Liver (tissue), 9 donors: ENCODE data around the gene SCUBE1. TPM values are rescaled to one million over a fixed set of nuclear protein-coding genes. Genes with fewer than 3 reads are reported as not detected.

ENCODE experiments used
- DNase-seq: peaks from one replicate; pipeline ENCODE4 v3.0.0-alpha.2; 2017; ENCODE audit warnings: low spot score
- H3K27ac ChIP-seq, 2 donors: one replicate each; pipeline ENCODE4 v1.7.0; 2013; ENCODE audit warnings: inconsistent platforms in 2 of 2, low read length in 2 of 2, control low read depth in 1 of 2, low read depth in 1 of 2, mild to moderate bottlenecking in 1 of 2
- H3K27me3 ChIP-seq, 4 donors: one replicate each; pipeline versions ENCODE4 v1.6.1 to v1.7.0; 2013; ENCODE audit warnings: low read length in 3 of 4, inconsistent platforms in 1 of 4, mild to moderate bottlenecking in 1 of 4, moderate library complexity in 1 of 4; ENCODE audit not compliant: control insufficient read depth in 4 of 4, insufficient read depth in 4 of 4
- H3K36me3 ChIP-seq, 4 donors: one replicate each; pipeline versions ENCODE4 v1.6.1 to v1.7.0; 2013; ENCODE audit warnings: low read length in 3 of 4, mild to moderate bottlenecking in 3 of 4, low read depth in 1 of 4, moderate library complexity in 1 of 4; ENCODE audit not compliant: control insufficient read depth in 4 of 4, insufficient read depth in 3 of 4
- H3K4me1 ChIP-seq, 4 donors: one replicate each; pipeline versions ENCODE4 v1.6.1 to v1.7.0; 2013; ENCODE audit warnings: low read length in 3 of 4, mild to moderate bottlenecking in 3 of 4, moderate library complexity in 1 of 4; ENCODE audit not compliant: control insufficient read depth in 4 of 4, insufficient read depth in 4 of 4
- H3K4me3 ChIP-seq, 3 donors: one replicate each; pipeline versions ENCODE4 v1.6.1 to v1.7.0; 2013; ENCODE audit warnings: low read length in 3 of 3, control low read depth in 1 of 3, low read depth in 1 of 3, mild to moderate bottlenecking in 1 of 3
- H3K9ac ChIP-seq, 2 donors: one replicate each; pipeline ENCODE4 v1.7.0; 2013; ENCODE audit warnings: low read length in 2 of 2, mild to moderate bottlenecking in 2 of 2, moderate library complexity in 2 of 2, control low read depth in 1 of 2, low read depth in 1 of 2
- H3K9me3 ChIP-seq, 4 donors: one replicate each; pipeline versions ENCODE4 v1.6.1 to v1.7.0; 2013; ENCODE audit warnings: low read length in 3 of 4; ENCODE audit not compliant: control insufficient read depth in 4 of 4
- FOXA1 ChIP-seq: IDR thresholded peaks from 2 replicates; pipeline ENCODE4 v1.6.1; 2016; ENCODE audit warnings: antibody characterized with exemption
- FOXA2 ChIP-seq: IDR thresholded peaks from 2 replicates; pipeline ENCODE4 v1.6.1; 2016; ENCODE audit warnings: antibody characterized with exemption
- HNF4A ChIP-seq, 2 donors: conservative IDR thresholded peaks; 2 replicates each; pipeline ENCODE4 v1.6.1; 2016; ENCODE audit warnings: antibody characterized with exemption in 2 of 2, mild to moderate bottlenecking in 2 of 2
- HNF4G ChIP-seq: IDR thresholded peaks from 2 replicates; pipeline ENCODE4 v1.6.1; 2016; ENCODE audit warnings: antibody characterized with exemption
- RAD21 ChIP-seq, 2 donors: IDR thresholded peaks; 2 replicates each; pipeline ENCODE4 v1.6.1; 2016; ENCODE audit warnings: antibody characterized with exemption in 2 of 2, mild to moderate bottlenecking in 2 of 2
- TAF1 ChIP-seq: conservative IDR thresholded peaks from 2 replicates; pipeline ENCODE4 v1.6.1; 2016; ENCODE audit warnings: antibody characterized with exemption, mild to moderate bottlenecking
- YY1 ChIP-seq: IDR thresholded peaks from 2 replicates; pipeline ENCODE4 v1.6.1; 2016; ENCODE audit warnings: antibody characterized with exemption, mild to moderate bottlenecking
- WGBS: extraction: QIAGEN DNeasy Blood & Tissue Kit; methylation state at CpG from one replicate; pipeline ENCODE4 v1.1.7; 2013; 5-methylcytosine and 5-hydroxymethylcytosine counted together
- polyA plus RNA-seq, 2 donors: library from polyadenylated mRNA; stranded (reverse) in 1 of 2; unstranded in 1 of 2; fragments of 200-250 nt in 1 of 2; fragments of >200 nt in 1 of 2; fragmentation: Nextera tagmentation in 1 of 2; extraction: Ambion mirVana in 1 of 2; gene quantifications; one replicate each; pipeline versions ENCODE4 v1.2.1 to v1.2.3, GENCODE V29; 2013 to 2015
- total RNA-seq, 2 donors: library from RNA; depleted of rRNA; stranded (reverse); fragments of >200 nt; gene quantifications; one replicate each; pipeline ENCODE4 v1.2.3, GENCODE V29; 2014
- TF ChIP-seq, protein P1 (sequence below): IDR thresholded peaks from 2 replicates; pipeline ENCODE4 v1.6.1; 2016; ENCODE audit warnings: antibody characterized with exemption
- TF ChIP-seq, protein P2 (sequence below): IDR thresholded peaks from 2 replicates; pipeline ENCODE4 v1.6.1; 2016; ENCODE audit warnings: antibody characterized with exemption
- TF ChIP-seq, protein P3 (sequence below): IDR thresholded peaks from 2 replicates; pipeline ENCODE4 v1.6.1; 2016; ENCODE audit warnings: antibody characterized with exemption, mild to moderate bottlenecking
- donor health status: healthy.
- donor health status: healthy.
- donor health status: healthy.
- donor health status: healthy.
- donor health status: healthy.

The SCUBE1 gene
- total and polyA plus RNA-seq, 4 donors = 0.07 to 0.46 (median 0.08) TPM; not detected in 1

DNA sequence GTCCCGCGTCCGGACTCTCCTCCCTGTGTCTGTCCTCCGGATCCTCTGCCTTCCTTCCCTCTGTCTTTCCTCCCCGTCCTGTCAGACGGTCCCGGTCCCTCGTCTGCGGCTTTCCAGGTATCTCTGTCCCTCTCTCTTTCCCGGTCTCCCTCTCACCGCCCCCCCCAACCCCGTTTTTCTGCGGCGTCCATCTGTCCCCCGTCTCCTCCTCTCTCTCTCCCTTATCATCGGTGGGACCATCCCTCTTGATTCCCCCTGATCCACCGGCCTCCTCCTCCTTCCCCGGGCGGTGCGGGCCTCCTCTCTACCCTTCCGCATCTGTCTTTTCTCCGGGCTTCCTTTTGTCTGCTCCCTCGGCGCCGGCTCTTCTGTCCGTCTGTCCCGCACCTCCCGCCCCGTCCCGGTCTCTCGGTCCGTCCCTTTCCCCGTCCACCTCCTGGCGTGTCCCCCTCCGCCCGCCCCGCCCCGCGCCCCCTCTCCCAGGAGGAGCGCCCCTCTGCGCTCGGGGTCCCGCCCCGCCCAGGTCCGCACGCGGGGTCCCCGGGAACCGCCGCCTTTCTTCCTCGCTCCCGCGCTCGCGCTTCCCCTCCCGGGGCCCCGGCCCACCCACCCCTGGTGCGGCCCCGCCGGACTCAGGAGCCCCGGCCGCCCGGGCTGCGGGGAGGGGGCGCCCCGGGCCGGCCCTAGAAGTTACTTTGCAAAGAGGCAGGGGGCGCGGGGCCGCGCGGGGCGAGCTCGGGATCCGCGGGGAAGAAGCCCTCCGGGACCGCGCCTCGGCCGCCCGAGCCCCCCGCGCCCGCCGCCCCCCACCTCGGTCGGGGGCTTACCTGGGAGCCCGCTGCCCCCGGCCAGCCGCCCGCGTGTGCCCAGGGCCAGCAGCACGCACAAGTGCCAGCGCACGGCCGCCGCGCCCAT lies 568 bp downstream of the SCUBE1 start:
- peak overlapping the region in 1 of 3 donors; percentile 41 for H3K4me3 ChIP-seq
- 5% methylated on average over 99 of the region's 99 CpGs for WGBS
- no peak overlapping the region for H3K27ac ChIP-seq
- H3K9me3 ChIP-seq = no peaks in the 10 kb centered on the region
- peaks cover 0 to 2% (median under 1%) of the 10 kb centered on the region in 4 donors for H3K27me3 ChIP-seq
- no peak for TF ChIP-seq YY1
- no peaks in the 10 kb centered on the region for H3K36me3 ChIP-seq
- H3K4me1 ChIP-seq = peaks cover 13 to 28% (median 19%) of the 10 kb centered on the region in 4 donors
- no peak overlapping the region for H3K9ac ChIP-seq
- DNase-seq = no peak

DNA sequence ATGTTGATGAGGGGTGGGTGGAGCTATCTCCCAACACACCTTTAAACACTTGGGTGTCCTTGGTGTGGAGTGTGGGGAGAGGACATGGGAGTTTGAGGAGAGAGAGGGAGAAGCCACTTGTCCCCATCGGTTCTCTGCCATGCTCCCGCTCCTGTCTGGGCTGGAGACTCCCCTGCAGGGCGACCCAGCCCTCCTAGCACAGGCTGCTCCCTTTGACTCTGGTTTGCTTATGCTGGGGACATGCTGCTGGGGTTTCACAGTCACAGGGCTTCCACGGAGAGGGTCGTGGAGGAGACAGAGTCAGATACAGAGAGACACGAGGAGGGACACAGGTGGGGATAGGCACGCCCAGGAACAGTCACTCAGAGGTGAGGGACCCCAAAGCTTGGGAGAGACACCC lies 1.6 kb downstream of the SCUBE1 start:
- Histone ChIP-seq H3K27me3 (peaks cover 0 to 2% (median under 1%) of the 10 kb centered on the region in 4 donors), H3K4me1 (peaks cover 8 to 25% (median 17%) of the 10 kb centered on the region in 4 donors), H3K36me3 (no peaks in the 10 kb centered on the region), H3K27ac (no peak overlapping the region), H3K4me3 (no peak overlapping the region), H3K9ac (no peak overlapping the region), H3K9me3 (no peaks in the 10 kb centered on the region)
- WGBS = 50% methylated on average over 7 of the region's 7 CpGs
- TF ChIP-seq FOXA1 (no peak), YY1 (no peak), TAF1 (no peak), HNF4G (no peak), RAD21 (IDR thresholded peaks at IDR 0.05) (no peak), FOXA2 (no peak), HNF4A (conservative IDR thresholded peaks at IDR 0.05) (no peak)
- TF ChIP-seq, protein P1, sequence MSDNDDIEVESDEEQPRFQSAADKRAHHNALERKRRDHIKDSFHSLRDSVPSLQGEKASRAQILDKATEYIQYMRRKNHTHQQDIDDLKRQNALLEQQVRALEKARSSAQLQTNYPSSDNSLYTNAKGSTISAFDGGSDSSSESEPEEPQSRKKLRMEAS = no peak
- TF ChIP-seq, protein P2, sequence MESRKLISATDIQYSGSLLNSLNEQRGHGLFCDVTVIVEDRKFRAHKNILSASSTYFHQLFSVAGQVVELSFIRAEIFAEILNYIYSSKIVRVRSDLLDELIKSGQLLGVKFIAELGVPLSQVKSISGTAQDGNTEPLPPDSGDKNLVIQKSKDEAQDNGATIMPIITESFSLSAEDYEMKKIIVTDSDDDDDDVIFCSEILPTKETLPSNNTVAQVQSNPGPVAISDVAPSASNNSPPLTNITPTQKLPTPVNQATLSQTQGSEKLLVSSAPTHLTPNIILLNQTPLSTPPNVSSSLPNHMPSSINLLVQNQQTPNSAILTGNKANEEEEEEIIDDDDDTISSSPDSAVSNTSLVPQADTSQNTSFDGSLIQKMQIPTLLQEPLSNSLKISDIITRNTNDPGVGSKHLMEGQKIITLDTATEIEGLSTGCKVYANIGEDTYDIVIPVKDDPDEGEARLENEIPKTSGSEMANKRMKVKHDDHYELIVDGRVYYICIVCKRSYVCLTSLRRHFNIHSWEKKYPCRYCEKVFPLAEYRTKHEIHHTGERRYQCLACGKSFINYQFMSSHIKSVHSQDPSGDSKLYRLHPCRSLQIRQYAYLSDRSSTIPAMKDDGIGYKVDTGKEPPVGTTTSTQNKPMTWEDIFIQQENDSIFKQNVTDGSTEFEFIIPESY = no peak
- DNase-seq = no peak

DNA sequence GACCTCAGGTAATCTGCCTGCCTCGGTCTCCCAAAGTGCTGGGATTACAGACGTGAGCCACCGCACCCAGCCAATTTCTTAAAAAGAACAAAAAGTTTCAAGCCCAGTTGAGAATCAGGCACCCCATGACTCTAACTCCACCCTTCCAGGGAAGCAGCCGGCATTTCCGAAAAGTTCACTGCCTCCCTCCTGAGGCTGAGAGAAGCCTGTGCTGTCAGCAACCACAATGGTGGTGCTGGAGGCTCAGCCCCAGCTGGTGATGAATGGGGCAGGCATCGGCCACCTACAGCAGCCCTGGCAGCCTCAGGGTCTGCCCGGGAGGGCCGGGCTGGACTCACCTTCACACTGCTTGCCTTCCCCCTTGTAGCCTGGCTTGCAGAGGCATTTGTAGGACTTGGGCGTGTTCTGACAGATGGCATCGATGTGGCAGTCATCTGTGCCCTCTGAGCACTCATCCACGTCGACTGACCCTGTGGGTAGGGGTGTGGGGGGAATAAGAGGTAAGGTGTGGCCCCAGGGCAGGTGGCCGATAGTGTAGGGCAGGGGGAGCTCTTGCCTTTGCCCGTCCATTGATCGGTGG lies 4.3 kb downstream of the SCUBE1 start:
- 78% methylated on average over 15 of the region's 15 CpGs for WGBS
- DNase-seq = no peak
- no peaks in the 10 kb centered on the region for H3K9me3 ChIP-seq
- H3K27me3 ChIP-seq = peaks cover 0 to 2% (median under 1%) of the 10 kb centered on the region in 4 donors
- H3K36me3 ChIP-seq = no peaks in the 10 kb centered on the region
- H3K4me1 ChIP-seq = peaks cover 0 to 8% (median 5%) of the 10 kb centered on the region in 4 donors
- no peak overlapping the region for H3K4me3 ChIP-seq
- H3K9ac ChIP-seq = no peak overlapping the region
- H3K27ac ChIP-seq = no peak overlapping the region
- TF ChIP-seq, protein P3, sequence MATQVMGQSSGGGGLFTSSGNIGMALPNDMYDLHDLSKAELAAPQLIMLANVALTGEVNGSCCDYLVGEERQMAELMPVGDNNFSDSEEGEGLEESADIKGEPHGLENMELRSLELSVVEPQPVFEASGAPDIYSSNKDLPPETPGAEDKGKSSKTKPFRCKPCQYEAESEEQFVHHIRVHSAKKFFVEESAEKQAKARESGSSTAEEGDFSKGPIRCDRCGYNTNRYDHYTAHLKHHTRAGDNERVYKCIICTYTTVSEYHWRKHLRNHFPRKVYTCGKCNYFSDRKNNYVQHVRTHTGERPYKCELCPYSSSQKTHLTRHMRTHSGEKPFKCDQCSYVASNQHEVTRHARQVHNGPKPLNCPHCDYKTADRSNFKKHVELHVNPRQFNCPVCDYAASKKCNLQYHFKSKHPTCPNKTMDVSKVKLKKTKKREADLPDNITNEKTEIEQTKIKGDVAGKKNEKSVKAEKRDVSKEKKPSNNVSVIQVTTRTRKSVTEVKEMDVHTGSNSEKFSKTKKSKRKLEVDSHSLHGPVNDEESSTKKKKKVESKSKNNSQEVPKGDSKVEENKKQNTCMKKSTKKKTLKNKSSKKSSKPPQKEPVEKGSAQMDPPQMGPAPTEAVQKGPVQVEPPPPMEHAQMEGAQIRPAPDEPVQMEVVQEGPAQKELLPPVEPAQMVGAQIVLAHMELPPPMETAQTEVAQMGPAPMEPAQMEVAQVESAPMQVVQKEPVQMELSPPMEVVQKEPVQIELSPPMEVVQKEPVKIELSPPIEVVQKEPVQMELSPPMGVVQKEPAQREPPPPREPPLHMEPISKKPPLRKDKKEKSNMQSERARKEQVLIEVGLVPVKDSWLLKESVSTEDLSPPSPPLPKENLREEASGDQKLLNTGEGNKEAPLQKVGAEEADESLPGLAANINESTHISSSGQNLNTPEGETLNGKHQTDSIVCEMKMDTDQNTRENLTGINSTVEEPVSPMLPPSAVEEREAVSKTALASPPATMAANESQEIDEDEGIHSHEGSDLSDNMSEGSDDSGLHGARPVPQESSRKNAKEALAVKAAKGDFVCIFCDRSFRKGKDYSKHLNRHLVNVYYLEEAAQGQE = no peak
